ENCODE results near the gene CEP170.
"Not testable (repeated sequence)": the region's sequence is repeated elsewhere in the genome, so short reads cannot be mapped to it uniquely, and the experiment has no call there.

- not testable (repeated sequence) for TF ChIP-seq EZH2 (IDR thresholded peaks at IDR 0.05; ENCODE audit: borderline replicate concordance, insufficient read depth, low read length, poor library complexity, severe bottlenecking); CTCF (IDR thresholded peaks at IDR 0.05; ENCODE audit: poor library complexity, severe bottlenecking)
Measured at GRCh38 chr1:243197524-243197923, 57.6 kb downstream of the CEP170 start.
